ENCODE data around the gene C12orf42.

DNA sequence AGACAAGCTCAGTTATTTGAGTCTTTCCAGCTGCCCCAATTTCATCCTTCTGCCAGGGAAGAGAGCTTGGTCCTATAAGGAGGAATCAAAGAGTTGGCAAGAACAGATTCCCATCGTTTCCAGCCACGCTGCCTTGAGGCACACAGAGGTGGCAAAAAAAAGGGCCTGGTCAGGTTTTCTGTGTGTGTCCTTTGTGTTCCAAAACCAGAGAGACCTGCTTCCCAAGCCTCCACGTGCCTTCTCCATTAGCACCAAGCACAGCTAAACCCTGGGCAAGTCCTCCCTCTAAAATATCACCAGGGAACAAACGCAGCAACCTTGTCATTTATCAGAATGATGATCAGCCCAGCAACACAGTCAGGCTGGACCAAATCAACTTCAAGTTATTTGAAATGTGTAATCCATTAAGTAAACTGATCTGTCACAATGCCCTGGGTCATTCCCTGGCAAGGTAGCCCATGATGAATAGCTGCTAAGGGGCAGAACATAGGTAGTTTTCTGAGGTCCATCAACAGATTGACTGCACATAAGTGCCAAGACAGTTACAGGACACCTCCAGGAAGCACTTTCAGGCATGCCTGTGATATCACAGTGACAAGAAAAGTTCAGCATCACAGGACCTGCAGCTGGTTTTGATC, 28.6 kb upstream of the C12orf42 start:
- no peak for TF ChIP-seq POLR2AphosphoS5 (IDR thresholded peaks at IDR 0.05)
- TF ChIP-seq, protein P1, sequence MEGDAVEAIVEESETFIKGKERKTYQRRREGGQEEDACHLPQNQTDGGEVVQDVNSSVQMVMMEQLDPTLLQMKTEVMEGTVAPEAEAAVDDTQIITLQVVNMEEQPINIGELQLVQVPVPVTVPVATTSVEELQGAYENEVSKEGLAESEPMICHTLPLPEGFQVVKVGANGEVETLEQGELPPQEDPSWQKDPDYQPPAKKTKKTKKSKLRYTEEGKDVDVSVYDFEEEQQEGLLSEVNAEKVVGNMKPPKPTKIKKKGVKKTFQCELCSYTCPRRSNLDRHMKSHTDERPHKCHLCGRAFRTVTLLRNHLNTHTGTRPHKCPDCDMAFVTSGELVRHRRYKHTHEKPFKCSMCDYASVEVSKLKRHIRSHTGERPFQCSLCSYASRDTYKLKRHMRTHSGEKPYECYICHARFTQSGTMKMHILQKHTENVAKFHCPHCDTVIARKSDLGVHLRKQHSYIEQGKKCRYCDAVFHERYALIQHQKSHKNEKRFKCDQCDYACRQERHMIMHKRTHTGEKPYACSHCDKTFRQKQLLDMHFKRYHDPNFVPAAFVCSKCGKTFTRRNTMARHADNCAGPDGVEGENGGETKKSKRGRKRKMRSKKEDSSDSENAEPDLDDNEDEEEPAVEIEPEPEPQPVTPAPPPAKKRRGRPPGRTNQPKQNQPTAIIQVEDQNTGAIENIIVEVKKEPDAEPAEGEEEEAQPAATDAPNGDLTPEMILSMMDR (IDR thresholded peaks at IDR 0.05), result no peak
- no peak for TF ChIP-seq POLR2A (IDR thresholded peaks at IDR 0.05)
- no peak for TF ChIP-seq EP300 (IDR thresholded peaks at IDR 0.05)

All from upper lobe of left lung (tissue), 4 donors.